SU-DHL-6 (cell line): Measurements from ENCODE around the gene RPS27L.
"Not testable (repeated sequence)": the region's sequence is repeated elsewhere in the genome, so short reads cannot be mapped to it uniquely, and the experiment has no call there.

Experiments used
- EZH2phosphoT487 ChIP-seq: fragments of 200-600 bp; sonication (generic), shearing (Covaris generic); conservative IDR thresholded peaks from 2 replicates; pipeline ENCODE4 v1.6.1; 2018; ENCODE audit warnings: mild to moderate bottlenecking, antibody characterized with exemption, low read length, moderate library complexity, mixed read lengths
- TF ChIP-seq, protein P1 (sequence below): fragments of 200-600 bp; sonication (generic); IDR thresholded peaks from one replicate; pipeline ENCODE4 v1.5.1; 2017; ENCODE audit warnings: antibody characterized with exemption, mild to moderate bottlenecking, low read length, moderate library complexity; ENCODE audit not compliant: insufficient read depth, poor library complexity, severe bottlenecking

DNA sequence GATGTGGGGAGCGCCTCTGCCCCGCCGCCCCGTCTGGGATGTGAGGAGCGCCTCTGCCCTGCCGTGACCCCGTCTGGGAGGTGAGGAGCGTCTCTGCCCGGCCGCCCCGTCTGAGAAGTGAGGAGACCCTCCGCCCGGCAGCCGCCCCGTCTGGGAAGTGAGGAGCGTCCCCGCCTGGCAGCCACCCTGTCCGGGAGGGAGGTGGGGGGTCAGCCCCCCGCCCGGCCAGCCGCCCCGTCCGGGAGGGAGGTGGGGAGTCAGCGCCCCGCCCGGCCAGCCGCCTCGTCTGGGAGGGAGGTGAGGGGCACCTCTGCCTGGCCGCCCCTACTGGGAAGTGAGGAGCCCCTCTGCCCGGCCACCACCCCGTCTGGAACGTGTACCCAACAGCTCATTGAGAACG lies 58.4 kb downstream of the RPS27L start:
- TF ChIP-seq, protein P1, sequence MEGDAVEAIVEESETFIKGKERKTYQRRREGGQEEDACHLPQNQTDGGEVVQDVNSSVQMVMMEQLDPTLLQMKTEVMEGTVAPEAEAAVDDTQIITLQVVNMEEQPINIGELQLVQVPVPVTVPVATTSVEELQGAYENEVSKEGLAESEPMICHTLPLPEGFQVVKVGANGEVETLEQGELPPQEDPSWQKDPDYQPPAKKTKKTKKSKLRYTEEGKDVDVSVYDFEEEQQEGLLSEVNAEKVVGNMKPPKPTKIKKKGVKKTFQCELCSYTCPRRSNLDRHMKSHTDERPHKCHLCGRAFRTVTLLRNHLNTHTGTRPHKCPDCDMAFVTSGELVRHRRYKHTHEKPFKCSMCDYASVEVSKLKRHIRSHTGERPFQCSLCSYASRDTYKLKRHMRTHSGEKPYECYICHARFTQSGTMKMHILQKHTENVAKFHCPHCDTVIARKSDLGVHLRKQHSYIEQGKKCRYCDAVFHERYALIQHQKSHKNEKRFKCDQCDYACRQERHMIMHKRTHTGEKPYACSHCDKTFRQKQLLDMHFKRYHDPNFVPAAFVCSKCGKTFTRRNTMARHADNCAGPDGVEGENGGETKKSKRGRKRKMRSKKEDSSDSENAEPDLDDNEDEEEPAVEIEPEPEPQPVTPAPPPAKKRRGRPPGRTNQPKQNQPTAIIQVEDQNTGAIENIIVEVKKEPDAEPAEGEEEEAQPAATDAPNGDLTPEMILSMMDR: not testable (repeated sequence)
- TF ChIP-seq EZH2phosphoT487: not testable (repeated sequence)
